Measurements from ENCODE around the gene FGF2. TPM values are rescaled to one million over a fixed set of nuclear protein-coding genes. Genes with fewer than 3 reads are reported as not detected.

Gene FGF2
- total RNA-seq, 1 donor from 2014 or later = 2.7 TPM

GRCh38 chr4:122822466-122822865 is 4.2 kb upstream of the FGF2 start:
- DNase-seq (ENCODE audit: low spot score, unreplicated experiment) = no peak
- H3K36me3 Mint-ChIP-seq (ENCODE audit: insufficient read depth) = no peaks in the 10 kb centered on the region
- H3K4me1 Mint-ChIP-seq (ENCODE audit: low read depth) = no peaks in the 10 kb centered on the region
- no peak overlapping the region for H3K27ac Mint-ChIP-seq
- no peaks in the 10 kb centered on the region for H3K9me3 Mint-ChIP-seq (ENCODE audit: low read depth)
- peaks cover 31% of the 10 kb centered on the region for H3K27me3 Mint-ChIP-seq
- H3K4me3 Mint-ChIP-seq (ENCODE audit: low read depth) = no peak overlapping the region
- no peak for TF ChIP-seq CTCF (IDR thresholded peaks at IDR 0.05; ENCODE audit: unreplicated experiment)

GRCh38 chr4:122823476-122823875 is 3.2 kb upstream of the FGF2 start:
- H3K27ac Mint-ChIP-seq = no peak overlapping the region
- H3K4me3 Mint-ChIP-seq (ENCODE audit: low read depth) = no peak overlapping the region
- DNase-seq (ENCODE audit: low spot score, unreplicated experiment) = no peak
- no peak for TF ChIP-seq CTCF (IDR thresholded peaks at IDR 0.05; ENCODE audit: unreplicated experiment)
- peaks cover 41% of the 10 kb centered on the region for H3K27me3 Mint-ChIP-seq
- H3K4me1 Mint-ChIP-seq (ENCODE audit: low read depth) = peaks cover 2% of the 10 kb centered on the region
- no peaks in the 10 kb centered on the region for H3K36me3 Mint-ChIP-seq (ENCODE audit: insufficient read depth)
- H3K9me3 Mint-ChIP-seq (ENCODE audit: low read depth) = no peaks in the 10 kb centered on the region

GRCh38 chr4:122824616-122825015 is 2.0 kb upstream of the FGF2 start:
- Mint-ChIP-seq H3K9me3 (ENCODE audit: low read depth) (no peaks in the 10 kb centered on the region), H3K4me3 (ENCODE audit: low read depth) (no peak overlapping the region), H3K27me3 (peaks cover 51% of the 10 kb centered on the region), H3K27ac (no peak overlapping the region), H3K36me3 (ENCODE audit: insufficient read depth) (no peaks in the 10 kb centered on the region), H3K4me1 (ENCODE audit: low read depth) (peaks cover 2% of the 10 kb centered on the region)
- no peak for DNase-seq (ENCODE audit: low spot score, unreplicated experiment)
- no peak for TF ChIP-seq CTCF (IDR thresholded peaks at IDR 0.05; ENCODE audit: unreplicated experiment)

- Mint-ChIP-seq H3K4me1 (ENCODE audit: low read depth) (peaks cover 2% of the 10 kb centered on the region), H3K36me3 (ENCODE audit: insufficient read depth) (no peaks in the 10 kb centered on the region), H3K27me3 (peaks cover 60% of the 10 kb centered on the region), H3K27ac (no peak overlapping the region), H3K9me3 (ENCODE audit: low read depth) (no peaks in the 10 kb centered on the region), H3K4me3 (ENCODE audit: low read depth) (peak overlapping the region; percentile 71)
- DNase-seq (ENCODE audit: low spot score, unreplicated experiment) = no peak
- no peak for TF ChIP-seq CTCF (IDR thresholded peaks at IDR 0.05; ENCODE audit: unreplicated experiment)
Observed at GRCh38 chr4:122826079-122826527, 528 bp upstream of the FGF2 start.

- TF ChIP-seq CTCF (IDR thresholded peaks at IDR 0.05; ENCODE audit: unreplicated experiment) = no peak
- peak; percentile 19 for DNase-seq (ENCODE audit: low spot score, unreplicated experiment)
- H3K4me1 Mint-ChIP-seq (ENCODE audit: low read depth) = peaks cover 2% of the 10 kb centered on the region
- H3K27ac Mint-ChIP-seq = peak overlapping the region; percentile 67
- peak overlapping the region; percentile 84 for H3K4me3 Mint-ChIP-seq (ENCODE audit: low read depth)
- H3K27me3 Mint-ChIP-seq = peaks cover 63% of the 10 kb centered on the region
- H3K9me3 Mint-ChIP-seq (ENCODE audit: low read depth) = no peaks in the 10 kb centered on the region
- H3K36me3 Mint-ChIP-seq (ENCODE audit: insufficient read depth) = no peaks in the 10 kb centered on the region
Observed at GRCh38 chr4:122827258-122827878, 737 bp downstream of the FGF2 start.
